Measurements from ENCODE around the gene IMMT. TPM values are rescaled to one million over a fixed set of nuclear protein-coding genes. Genes with fewer than 3 reads are reported as not detected.

IMMT gene
- total RNA-seq, 1 donor from 2014 or later, result 99.4 TPM

DNA sequence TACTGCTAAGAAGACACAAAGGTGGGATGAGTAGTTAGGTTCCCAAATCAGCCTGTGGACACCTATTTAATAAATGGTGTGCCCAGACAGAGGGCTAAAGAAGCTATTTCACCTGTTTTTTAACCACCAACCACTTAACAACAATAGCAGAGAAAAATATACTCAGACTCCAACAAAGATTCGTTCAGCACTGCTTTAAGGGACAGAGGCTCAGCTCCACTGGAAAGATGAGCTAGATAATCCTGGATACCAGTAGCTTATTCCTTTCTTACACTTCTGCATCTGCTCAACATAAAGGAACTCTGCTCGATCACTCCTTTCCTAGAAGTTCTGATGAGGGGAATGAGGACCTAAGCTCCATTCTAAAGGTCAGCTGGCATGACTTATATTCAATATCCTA is 44.8 kb downstream of the IMMT start:
- Histone ChIP-seq H2AFZ (ENCODE audit: low read depth, low read length) (no peak overlapping the region), H3K4me2 (ENCODE audit: low read length) (no peak overlapping the region), H3K27ac (ENCODE audit: low read depth, low read length) (no peak overlapping the region), H3K4me1 (ENCODE audit: insufficient read depth, low read length) (no peaks in the 10 kb centered on the region), H3K27me3 (ENCODE audit: insufficient read depth, low read length) (no peaks in the 10 kb centered on the region), H3K36me3 (ENCODE audit: insufficient read depth, low read length) (peaks cover 48% of the 10 kb centered on the region), H3K79me2 (ENCODE audit: insufficient read depth, low read length) (no peaks in the 10 kb centered on the region), H4K20me1 (ENCODE audit: insufficient read depth, low read length) (peaks cover 12% of the 10 kb centered on the region), H3K9ac (ENCODE audit: low read length) (no peak overlapping the region), H3K9me3 (ENCODE audit: insufficient read depth, low read depth, low read length) (no peaks in the 10 kb centered on the region), H3K4me3 (ENCODE audit: insufficient read depth, low read depth, low read length) (no peak overlapping the region)
- FAIRE-seq, result no peak
- TF ChIP-seq, protein P1, sequence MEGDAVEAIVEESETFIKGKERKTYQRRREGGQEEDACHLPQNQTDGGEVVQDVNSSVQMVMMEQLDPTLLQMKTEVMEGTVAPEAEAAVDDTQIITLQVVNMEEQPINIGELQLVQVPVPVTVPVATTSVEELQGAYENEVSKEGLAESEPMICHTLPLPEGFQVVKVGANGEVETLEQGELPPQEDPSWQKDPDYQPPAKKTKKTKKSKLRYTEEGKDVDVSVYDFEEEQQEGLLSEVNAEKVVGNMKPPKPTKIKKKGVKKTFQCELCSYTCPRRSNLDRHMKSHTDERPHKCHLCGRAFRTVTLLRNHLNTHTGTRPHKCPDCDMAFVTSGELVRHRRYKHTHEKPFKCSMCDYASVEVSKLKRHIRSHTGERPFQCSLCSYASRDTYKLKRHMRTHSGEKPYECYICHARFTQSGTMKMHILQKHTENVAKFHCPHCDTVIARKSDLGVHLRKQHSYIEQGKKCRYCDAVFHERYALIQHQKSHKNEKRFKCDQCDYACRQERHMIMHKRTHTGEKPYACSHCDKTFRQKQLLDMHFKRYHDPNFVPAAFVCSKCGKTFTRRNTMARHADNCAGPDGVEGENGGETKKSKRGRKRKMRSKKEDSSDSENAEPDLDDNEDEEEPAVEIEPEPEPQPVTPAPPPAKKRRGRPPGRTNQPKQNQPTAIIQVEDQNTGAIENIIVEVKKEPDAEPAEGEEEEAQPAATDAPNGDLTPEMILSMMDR (IDR thresholded peaks at IDR 0.05; ENCODE audit: insufficient read depth, low read depth, low read length), result no peak
- TF ChIP-seq EZH2 (IDR thresholded peaks at IDR 0.05; ENCODE audit: insufficient read depth, low read length), result no peak
- no peaks in the 10 kb centered on the region for H3K9me3 Mint-ChIP-seq (ENCODE audit: unreplicated experiment)
- no peak overlapping the region for H3K27ac Mint-ChIP-seq (ENCODE audit: unreplicated experiment)
- H3K36me3 Mint-ChIP-seq (ENCODE audit: low read depth, unreplicated experiment), result peaks cover 17% of the 10 kb centered on the region
- H3K4me3 Mint-ChIP-seq (ENCODE audit: unreplicated experiment), result peak overlapping the region; percentile 40
- H3K4me1 Mint-ChIP-seq (ENCODE audit: low read depth, unreplicated experiment), result no peaks in the 10 kb centered on the region
- H3K27me3 Mint-ChIP-seq (ENCODE audit: low read depth, unreplicated experiment), result no peaks in the 10 kb centered on the region
- no peak for DNase-seq (ENCODE audit: low read depth)

DNA sequence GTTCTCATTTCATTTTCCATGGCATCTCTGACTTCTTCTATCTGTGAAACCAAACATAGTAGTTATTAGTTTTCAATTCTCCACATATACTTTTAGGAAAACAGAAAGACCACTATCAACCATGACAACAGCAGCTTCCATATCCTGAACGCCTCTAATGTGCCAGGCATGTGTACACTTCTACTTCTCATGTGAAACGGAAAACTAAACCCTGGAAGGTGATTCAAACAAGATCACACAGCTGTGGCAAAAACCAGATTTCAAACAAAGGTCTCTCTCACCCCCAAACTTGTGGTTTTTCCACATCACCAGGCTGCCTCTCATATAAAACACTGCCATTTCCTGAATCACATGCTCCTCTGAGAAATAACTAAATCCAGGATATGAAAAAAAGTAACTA is 47.5 kb downstream of the IMMT start:
- Histone ChIP-seq H3K27me3 (ENCODE audit: insufficient read depth, low read length) (no peaks in the 10 kb centered on the region), H4K20me1 (ENCODE audit: insufficient read depth, low read length) (peaks cover 14% of the 10 kb centered on the region), H3K27ac (ENCODE audit: low read depth, low read length) (no peak overlapping the region), H3K9me3 (ENCODE audit: insufficient read depth, low read depth, low read length) (no peaks in the 10 kb centered on the region), H3K9ac (ENCODE audit: low read length) (no peak overlapping the region), H3K79me2 (ENCODE audit: insufficient read depth, low read length) (no peaks in the 10 kb centered on the region), H3K36me3 (ENCODE audit: insufficient read depth, low read length) (peaks cover 61% of the 10 kb centered on the region), H3K4me2 (ENCODE audit: low read length) (no peak overlapping the region), H2AFZ (ENCODE audit: low read depth, low read length) (no peak overlapping the region), H3K4me3 (ENCODE audit: insufficient read depth, low read depth, low read length) (no peak overlapping the region), H3K4me1 (ENCODE audit: insufficient read depth, low read length) (no peaks in the 10 kb centered on the region)
- Mint-ChIP-seq H3K4me1 (ENCODE audit: low read depth, unreplicated experiment) (no peaks in the 10 kb centered on the region), H3K4me3 (ENCODE audit: unreplicated experiment) (no peak overlapping the region), H3K27ac (ENCODE audit: unreplicated experiment) (no peak overlapping the region), H3K27me3 (ENCODE audit: low read depth, unreplicated experiment) (no peaks in the 10 kb centered on the region), H3K36me3 (ENCODE audit: low read depth, unreplicated experiment) (peaks cover 20% of the 10 kb centered on the region), H3K9me3 (ENCODE audit: unreplicated experiment) (no peaks in the 10 kb centered on the region)
- DNase-seq (ENCODE audit: low read depth) (peak; percentile 8), FAIRE-seq (no peak)
- no peak for TF ChIP-seq EZH2 (IDR thresholded peaks at IDR 0.05; ENCODE audit: insufficient read depth, low read length)
- TF ChIP-seq, protein P1 (IDR thresholded peaks at IDR 0.05; ENCODE audit: insufficient read depth, low read depth, low read length), result no peak

DNA sequence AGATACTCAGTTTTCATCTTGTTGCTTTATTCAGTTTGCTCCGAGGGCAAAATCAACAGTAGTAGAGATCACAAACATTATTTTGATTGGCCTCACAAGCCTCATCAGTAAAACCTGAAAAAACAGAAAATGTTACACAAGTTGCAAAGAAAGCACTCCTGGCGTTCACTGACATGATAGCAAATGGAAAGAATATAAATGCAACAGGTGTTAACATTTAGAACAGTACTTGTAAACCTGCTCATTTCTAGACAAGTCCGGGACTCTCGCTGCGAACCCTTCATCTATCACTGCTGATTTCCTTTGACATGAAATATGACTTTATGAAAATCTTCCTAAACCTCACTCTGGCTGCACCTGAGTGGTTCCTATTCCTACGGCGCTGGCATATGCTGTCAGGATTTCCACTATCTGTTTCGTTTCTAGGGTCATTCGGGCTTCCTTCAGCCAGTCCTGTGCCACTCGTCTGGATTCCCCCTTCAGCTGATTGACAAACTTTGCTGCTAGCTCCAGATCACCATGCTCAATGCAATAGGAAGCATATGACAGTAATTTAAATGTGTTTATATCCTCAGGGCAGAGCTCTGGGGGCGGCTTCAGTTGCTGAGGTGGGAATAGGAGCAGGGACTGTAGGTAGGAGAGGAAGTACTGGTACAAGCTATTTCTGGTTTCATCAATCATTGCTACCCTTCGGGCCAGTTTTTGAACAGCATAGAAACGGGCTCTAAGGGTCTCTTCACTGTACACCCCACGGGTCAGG is 51.2 kb downstream of the IMMT start:
- peak overlapping the region; percentile 38 for H3K27ac Mint-ChIP-seq (ENCODE audit: unreplicated experiment)
- no peaks in the 10 kb centered on the region for H3K9me3 ChIP-seq (ENCODE audit: insufficient read depth, low read depth, low read length)
- peaks cover 57% of the 10 kb centered on the region for H3K36me3 ChIP-seq (ENCODE audit: insufficient read depth, low read length)
- H3K27me3 Mint-ChIP-seq (ENCODE audit: low read depth, unreplicated experiment), result no peaks in the 10 kb centered on the region
- H3K27ac ChIP-seq (ENCODE audit: low read depth, low read length), result no peak overlapping the region
- no peak for TF ChIP-seq EZH2 (IDR thresholded peaks at IDR 0.05; ENCODE audit: insufficient read depth, low read length)
- TF ChIP-seq, protein P1 (IDR thresholded peaks at IDR 0.05; ENCODE audit: insufficient read depth, low read depth, low read length), result no peak
- no peak overlapping the region for H3K4me3 ChIP-seq (ENCODE audit: insufficient read depth, low read depth, low read length)
- no peaks in the 10 kb centered on the region for H3K4me1 Mint-ChIP-seq (ENCODE audit: low read depth, unreplicated experiment)
- no peak overlapping the region for H3K9ac ChIP-seq (ENCODE audit: low read length)
- H3K27me3 ChIP-seq (ENCODE audit: insufficient read depth, low read length), result no peaks in the 10 kb centered on the region
- H4K20me1 ChIP-seq (ENCODE audit: insufficient read depth, low read length), result peaks cover 8% of the 10 kb centered on the region
- no peak overlapping the region for H3K4me2 ChIP-seq (ENCODE audit: low read length)
- H3K4me3 Mint-ChIP-seq (ENCODE audit: unreplicated experiment), result peak overlapping the region; percentile 16
- H3K36me3 Mint-ChIP-seq (ENCODE audit: low read depth, unreplicated experiment), result peaks cover 22% of the 10 kb centered on the region
- no peaks in the 10 kb centered on the region for H3K4me1 ChIP-seq (ENCODE audit: insufficient read depth, low read length)
- DNase-seq (ENCODE audit: low read depth), result no peak
- no peaks in the 10 kb centered on the region for H3K9me3 Mint-ChIP-seq (ENCODE audit: unreplicated experiment)
- no peak for FAIRE-seq
- H2AFZ ChIP-seq (ENCODE audit: low read depth, low read length), result no peak overlapping the region
- no peaks in the 10 kb centered on the region for H3K79me2 ChIP-seq (ENCODE audit: insufficient read depth, low read length)

Measured in astrocyte (in vitro differentiated cells and primary cell).